HepG2 (cell line): ENCODE results near the gene TUBB3. TPM values are rescaled to one million over a fixed set of nuclear protein-coding genes. Genes with fewer than 3 reads are reported as not detected.

ENCODE experiments used
- CREB3 ChIP-seq: sonication (generic); formaldehyde crosslinking; IDR thresholded peaks from 2 replicates; pipeline ENCODE4 v1.5.0; 2020; ENCODE audit warnings: missing genetic modification reagents
- DZIP1 ChIP-seq: sonication (generic); formaldehyde crosslinking; IDR thresholded peaks from 2 replicates; pipeline ENCODE4 v1.5.0; 2020; ENCODE audit warnings: mild to moderate bottlenecking, missing genetic modification reagents
- FOXA3 ChIP-seq: IDR thresholded peaks from 2 replicates; pipeline ENCODE4 v1.6.1; 2016; ENCODE audit warnings: missing genetic modification reagents, missing compliant biosample characterization
- ISL2 ChIP-seq: sonication (generic); formaldehyde crosslinking; IDR thresholded peaks from 2 replicates; pipeline ENCODE4 v1.5.0; 2020; ENCODE audit warnings: missing genetic modification reagents
- MYC ChIP-seq: sonication (generic); formaldehyde crosslinking; IDR thresholded peaks from 2 replicates; pipeline ENCODE4 v1.9.0; 2021; ENCODE audit warnings: missing genetic modification reagents, borderline replicate concordance
- RAD21 ChIP-seq: fragments of 450-650 bp; formaldehyde crosslinking; IDR thresholded peaks from 2 replicates; pipeline ENCODE4 v1.5.0; 2020; ENCODE audit warnings: mild to moderate bottlenecking
- RELA ChIP-seq: sonication (generic); formaldehyde crosslinking; IDR thresholded peaks from 2 replicates; pipeline ENCODE4 v1.4.0; 2020; ENCODE audit warnings: missing genetic modification reagents
- RFX1 ChIP-seq: fragments of 450-650 bp; IDR thresholded peaks from 2 replicates; pipeline ENCODE4 v1.6.1; 2017
- SNRNP70 ChIP-seq: fragments of 200-400 bp; formaldehyde crosslinking; IDR thresholded peaks from 2 replicates; pipeline ENCODE4 v1.6.1; 2017; ENCODE audit warnings: mild to moderate bottlenecking, low read depth, low read length, moderate library complexity
- SSRP1 ChIP-seq: IDR thresholded peaks from 2 replicates; pipeline ENCODE4 v1.6.1; 2016; ENCODE audit warnings: control low read depth
- YEATS2 ChIP-seq: sonication (generic); formaldehyde crosslinking; IDR thresholded peaks from 2 replicates; pipeline ENCODE4 v1.4.0; 2020; ENCODE audit warnings: missing genetic modification reagents, borderline replicate concordance
- ZFP91 ChIP-seq: sonication (generic); formaldehyde crosslinking; IDR thresholded peaks from 2 replicates; pipeline ENCODE4 v1.9.0; 2022; ENCODE audit warnings: missing genetic modification reagents, mild to moderate bottlenecking, borderline replicate concordance
- ZNF318 ChIP-seq: sonication (generic); formaldehyde crosslinking; IDR thresholded peaks from 2 replicates; pipeline ENCODE4 v1.4.0; 2020; ENCODE audit warnings: mild to moderate bottlenecking, missing genetic modification reagents
- ZNF788 ChIP-seq: sonication (generic); formaldehyde crosslinking; IDR thresholded peaks from 2 replicates; pipeline ENCODE4 v1.5.0; 2020; ENCODE audit warnings: mild to moderate bottlenecking, missing genetic modification reagents, borderline replicate concordance
- polyA plus RNA-seq, 8 experiments: library from polyadenylated mRNA; depleted of rRNA in 3 of 8; stranded (reverse) in 7 of 8; unstranded in 1 of 8; fragments of >200 nt; fragmentation: Illumina TruSeq in 4 of 8; extraction: Trizol in 4 of 8; gene quantifications; 2 replicates each; pipeline versions ENCODE4 v1.2.1 to v1.2.3, GENCODE V29; 2011 to 2016; ENCODE audit warnings: low read depth in 4 of 8, missing spikeins in 1 of 8, mixed read lengths in 1 of 8; ENCODE audit not compliant: insufficient read depth in 1 of 8
- total RNA-seq, 5 experiments: library from RNA; depleted of rRNA; stranded (reverse); fragments of >200 nt; fragmentation: Illumina TruSeq; extraction: Trizol; gene quantifications; 2 replicates each; pipeline ENCODE4 v1.2.3, GENCODE V29; 2016; ENCODE audit warnings: low read depth in 1 of 5

TUBB3 gene
- total and polyA plus RNA-seq, 2 of the 13 experiments (the other 11 are each of a cell fraction or from before 2014, with no cell fraction given), result 110 to 185 TPM

GRCh38 chr16:89918453-89919347 is 4.4 kb upstream of the TUBB3 start, which contains the start of gene MC1R (continued):
- TF ChIP-seq RAD21 (CRISPR knock-in tag), result peak; percentile 67
- TF ChIP-seq FOXA3, result peak; percentile 51
- TF ChIP-seq RELA (CRISPR knock-in tag), result no peak
- TF ChIP-seq MYC, result peak; percentile 90
- TF ChIP-seq SNRNP70, result no peak
- TF ChIP-seq YEATS2 (CRISPR knock-in tag), result peak; percentile 79; the same call in 1 of the 2 replicates
- TF ChIP-seq DZIP1 (CRISPR knock-in tag), result no peak
- no peak for TF ChIP-seq RFX1
- no peak for TF ChIP-seq ZNF318
- peak; percentile 30 for TF ChIP-seq ZFP91
- TF ChIP-seq SSRP1 (CRISPR knock-in tag), result no peak
- TF ChIP-seq ZNF788 (CRISPR knock-in tag), result peak; percentile 94
- no peak; the same call in 1 of the 2 replicates for TF ChIP-seq ISL2 (CRISPR knock-in tag)
- no peak for TF ChIP-seq CREB3 (CRISPR knock-in tag)
